GM18517 (cell line): ENCODE measurements around the gene HAL.
"Not testable (repeated sequence)": the region's sequence is repeated elsewhere in the genome, so short reads cannot be mapped to it uniquely, and the experiment has no call there.

ENCODE experiments used
- ATAC-seq: cut with Tn5 transposase; IDR thresholded peaks from one replicate; pipeline ENCODE4 v1.9.1; 2021; ENCODE audit warnings: mild to moderate bottlenecking, moderate library complexity; ENCODE audit not compliant: unreplicated experiment

The HAL gene

GRCh38 chr12:95978351-95978750 is 17.8 kb downstream of the HAL start:
- no peak for ATAC-seq

GRCh38 chr12:95977764-95978305 is 18.3 kb downstream of the HAL start:
- no peak for ATAC-seq

GRCh38 chr12:95976416-95976832 is 19.7 kb downstream of the HAL start:
- ATAC-seq, result no peak

GRCh38 chr12:95975491-95975890 is 20.7 kb downstream of the HAL start:
- ATAC-seq, result no peak

- ATAC-seq, result no peak
Observed at GRCh38 chr12:95974358-95974757, 21.8 kb downstream of the HAL start.

- no peak for ATAC-seq
Observed at GRCh38 chr12:95972832-95973456, 23.2 kb downstream of the HAL start.

GRCh38 chr12:95970905-95971304 is 25.2 kb downstream of the HAL start:
- ATAC-seq, result no peak

GRCh38 chr12:95969116-95969515 is 27.0 kb downstream of the HAL start:
- ATAC-seq, result not testable (repeated sequence)

GRCh38 chr12:95967301-95967700 is 28.8 kb downstream of the HAL start:
- no peak for ATAC-seq

- ATAC-seq, result no peak
Observed at GRCh38 chr12:95966287-95966870, 29.8 kb downstream of the HAL start.

- ATAC-seq, result no peak
Observed at GRCh38 chr12:95963096-95963495, 33.0 kb downstream of the HAL start.

- ATAC-seq, result no peak
Observed at GRCh38 chr12:95962222-95962621, 33.9 kb downstream of the HAL start.

GRCh38 chr12:95960241-95960640 is 35.9 kb downstream of the HAL start:
- ATAC-seq, result no peak

- no peak for ATAC-seq
Observed at GRCh38 chr12:95959107-95959506, 37.0 kb downstream of the HAL start.

GRCh38 chr12:95956557-95957145 is 39.5 kb downstream of the HAL start:
- no peak for ATAC-seq

GRCh38 chr12:95955549-95956159 is 40.5 kb downstream of the HAL start:
- no peak for ATAC-seq

GRCh38 chr12:95953000-95953399 is 43.1 kb downstream of the HAL start:
- no peak for ATAC-seq

GRCh38 chr12:95951515-95951914 is 44.6 kb downstream of the HAL start:
- no peak for ATAC-seq

- no peak for ATAC-seq
Observed at GRCh38 chr12:95949477-95950206, 46.5 kb downstream of the HAL start.

GRCh38 chr12:95944108-95944704 is 51.9 kb downstream of the HAL start:
- ATAC-seq, result no peak

GRCh38 chr12:95943330-95943842 is 52.8 kb downstream of the HAL start, which contains the start of gene AMDHD1:
Gene AMDHD1 (plus strand): TSS chr12:95943331. CDS start chr12:95943399, 68 bp downstream.
- ATAC-seq, result peak; percentile 51
